ENCODE results near the gene SMU1.

The SMU1 gene

DNA sequence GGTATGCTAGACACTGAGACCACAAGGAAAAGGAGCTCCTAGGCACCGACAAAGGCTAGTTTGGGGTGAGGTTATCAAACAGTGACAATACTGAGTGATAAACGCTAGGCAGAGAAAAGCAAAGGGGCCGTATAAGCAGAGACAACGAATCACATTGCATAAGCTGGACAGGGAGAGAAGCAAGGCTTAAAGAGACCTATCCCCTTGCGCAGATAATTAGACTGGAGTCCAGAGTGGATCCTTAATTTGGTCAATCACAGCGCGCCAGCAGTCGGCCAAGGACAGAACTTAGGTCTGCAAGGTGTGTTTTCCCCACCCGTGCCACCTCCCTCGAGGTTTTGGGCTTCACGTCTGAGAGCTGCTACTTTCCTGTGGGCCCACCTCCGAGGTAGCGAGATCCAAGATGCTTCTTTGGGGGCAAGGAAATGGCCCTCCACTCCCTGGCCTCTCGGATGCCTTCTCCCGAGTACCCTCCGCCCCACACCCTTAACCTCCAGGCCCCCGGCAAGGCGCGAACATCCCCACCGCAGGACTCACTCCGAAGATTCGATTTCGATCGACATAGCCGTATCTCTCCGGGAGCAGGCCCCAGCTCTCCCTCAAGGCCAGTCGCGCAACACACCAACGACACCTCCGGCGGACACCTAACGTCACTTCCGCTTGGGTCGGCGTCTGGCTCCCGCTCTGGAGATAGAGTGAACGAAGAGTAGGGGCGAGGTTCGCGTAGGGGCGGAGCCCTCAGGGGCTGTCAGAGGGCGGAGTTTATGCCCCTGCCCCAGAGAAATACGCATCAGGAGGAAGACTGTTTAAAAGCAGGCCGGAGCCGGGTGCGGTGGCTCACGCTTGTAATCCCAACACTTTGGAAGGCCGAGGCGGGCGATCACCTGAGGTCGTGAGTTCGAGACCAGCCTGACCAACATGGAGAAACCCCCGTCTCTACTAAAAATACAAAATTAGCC is at the start of gene SMU1:
Gene SMU1, minus strand, starts transcription at position 629 of the 959 bp plus-strand sequence. Its CDS starts 66 bp downstream, at position 563.
- DNase-seq: peak; percentile 87 to 96

GRCh38 chr9:33125461-33125860 is 49.0 kb upstream of the SMU1 start:
- DNase-seq: no peak

DNA sequence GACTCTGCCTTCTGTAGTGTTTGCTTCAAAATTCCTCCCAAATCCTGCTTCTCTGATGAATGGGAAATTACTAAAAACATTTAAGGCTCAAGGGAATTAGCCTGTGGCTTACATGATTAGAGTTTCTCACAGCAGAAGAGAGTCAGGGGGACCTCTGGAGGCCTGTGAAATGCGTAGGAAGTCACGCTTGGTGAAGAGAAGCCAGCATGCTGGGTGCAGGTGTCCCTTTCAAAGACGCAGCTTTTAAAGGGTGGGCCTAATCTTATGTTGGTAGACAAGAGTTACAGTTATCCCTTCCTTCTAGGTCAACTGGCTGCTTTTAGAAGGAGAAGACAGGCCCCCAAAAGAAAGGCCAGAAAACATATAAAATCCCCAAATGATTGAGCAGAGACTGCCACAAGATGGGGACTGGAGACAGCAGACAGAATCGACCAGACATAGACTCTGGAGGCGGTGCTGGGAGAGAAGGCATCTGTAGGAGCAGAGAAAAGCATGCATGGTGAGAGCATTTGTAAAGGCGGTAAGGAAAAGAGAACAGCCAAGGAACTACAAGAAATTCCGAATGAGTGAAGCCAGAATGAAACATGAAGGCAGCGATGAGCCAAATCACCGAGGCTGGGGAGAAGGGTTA is 48.4 kb upstream of the SMU1 start:
- no peak for DNase-seq

DNA sequence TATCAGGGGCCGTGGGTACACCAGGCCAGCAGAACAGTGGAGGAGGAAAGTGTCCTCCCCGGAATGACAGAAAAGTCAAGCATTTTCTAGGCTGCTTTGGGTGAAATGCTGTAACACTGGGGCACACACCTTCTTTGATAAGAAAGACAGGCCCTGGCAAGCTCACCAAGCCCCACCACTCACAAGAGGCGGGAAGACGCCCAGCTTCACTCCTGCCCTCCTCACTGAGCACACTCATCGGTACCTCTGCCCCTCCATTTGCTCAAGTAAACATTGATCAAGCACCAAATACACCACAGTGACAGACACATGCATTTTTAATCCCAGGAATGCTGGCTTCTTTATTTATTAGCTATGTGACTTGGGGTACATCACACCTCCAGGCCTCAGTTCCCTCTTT is 47.6 kb upstream of the SMU1 start:
- DNase-seq: no peak

DNA sequence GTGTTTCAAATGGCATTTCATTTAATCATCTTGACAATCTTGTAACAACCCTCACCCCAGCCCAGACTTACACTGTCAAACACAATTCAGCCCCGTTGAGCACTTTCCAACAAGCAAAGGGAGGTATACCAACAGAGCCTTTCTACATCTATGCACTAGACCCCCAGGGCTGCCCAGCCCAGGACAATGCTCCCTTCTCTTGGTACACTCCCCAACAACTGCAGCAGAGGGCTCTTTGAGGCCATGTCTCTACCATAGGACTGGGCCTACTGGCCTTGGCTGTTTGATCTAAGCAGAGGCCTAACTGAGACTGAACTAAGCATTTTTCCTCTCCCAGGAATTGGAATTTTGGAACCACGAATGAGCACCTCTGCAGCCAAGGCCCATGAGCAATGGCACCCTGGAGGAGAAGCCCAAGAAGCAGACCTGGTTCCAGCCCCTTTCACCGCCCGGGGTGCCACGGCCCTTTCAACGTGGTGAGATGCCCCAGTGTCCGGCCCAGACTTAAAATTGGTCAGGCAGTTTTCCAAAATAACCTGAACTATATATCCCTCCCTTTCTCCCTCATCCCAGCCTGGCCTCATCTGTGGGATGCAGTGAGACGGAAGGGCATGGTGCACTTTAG is 47.0 kb upstream of the SMU1 start:
- DNase-seq: no peak

- no peak for DNase-seq
Measured at GRCh38 chr9:33120620-33121019, 44.1 kb upstream of the SMU1 start.

GRCh38 chr9:33117796-33118195 is 41.3 kb upstream of the SMU1 start:
- no peak for DNase-seq

GRCh38 chr9:33117306-33117705 is 40.8 kb upstream of the SMU1 start:
- DNase-seq: no peak

DNA sequence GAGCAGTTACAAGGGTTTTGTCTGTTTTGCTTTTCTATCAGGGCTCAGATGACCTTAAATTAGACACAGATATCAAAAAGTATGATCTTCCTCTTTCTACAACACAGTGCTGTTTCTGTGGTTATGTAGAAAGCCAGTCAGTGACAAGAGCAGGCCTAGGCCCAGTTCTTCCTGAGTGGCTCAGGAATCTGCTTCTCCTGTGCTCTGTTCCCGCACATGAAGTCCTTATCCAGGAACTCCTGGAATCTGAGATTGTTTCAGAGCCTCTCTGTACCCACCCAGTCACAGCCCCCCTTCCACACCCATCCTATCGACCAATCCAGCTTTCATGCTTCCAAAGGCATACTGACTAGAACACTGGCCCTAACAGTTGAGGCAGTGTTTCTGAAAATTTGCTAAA is 40.4 kb upstream of the SMU1 start:
- no peak for DNase-seq

GRCh38 chr9:33114746-33115145 is 38.3 kb upstream of the SMU1 start:
- DNase-seq: no peak

DNA sequence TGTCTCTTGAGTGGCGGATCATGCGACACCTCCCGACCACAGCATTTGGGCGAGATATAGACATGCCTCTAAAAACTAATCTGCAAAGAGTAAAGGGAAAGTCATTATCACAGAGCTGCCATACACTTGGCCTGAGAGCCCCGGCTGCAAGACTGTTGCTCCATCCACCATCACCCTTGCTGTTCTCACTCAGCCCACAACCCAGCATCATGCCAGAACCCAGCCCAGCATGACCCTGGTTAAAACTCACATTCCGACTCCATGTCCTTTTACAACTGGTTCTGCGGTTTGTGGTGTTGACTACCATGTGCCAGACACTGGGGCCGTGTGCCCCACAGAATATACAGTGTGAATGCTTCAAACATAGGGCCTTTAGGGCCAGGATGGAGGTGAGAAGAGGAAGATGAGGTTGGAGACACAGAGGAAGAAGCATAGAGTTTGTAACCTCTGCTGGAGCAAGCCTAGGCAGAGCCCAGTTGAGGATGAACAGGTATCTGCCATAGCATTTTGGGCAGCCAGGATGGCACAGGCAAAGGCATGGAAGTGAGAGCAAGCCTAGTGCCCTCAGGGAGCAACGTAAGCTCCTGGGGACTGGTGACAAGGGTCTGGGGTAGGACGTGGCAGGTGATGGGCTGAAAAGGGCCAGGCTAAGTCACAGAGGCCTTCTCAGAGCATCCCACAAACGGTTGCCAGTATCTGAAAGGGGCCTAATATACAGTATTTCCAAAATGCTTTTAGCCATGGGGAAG is 37.5 kb upstream of the SMU1 start:
- DNase-seq: no peak

- DNase-seq: no peak
Measured at GRCh38 chr9:33112094-33112493, 35.6 kb upstream of the SMU1 start.

- no peak for DNase-seq
Measured at GRCh38 chr9:33111631-33112030, 35.2 kb upstream of the SMU1 start.

DNA sequence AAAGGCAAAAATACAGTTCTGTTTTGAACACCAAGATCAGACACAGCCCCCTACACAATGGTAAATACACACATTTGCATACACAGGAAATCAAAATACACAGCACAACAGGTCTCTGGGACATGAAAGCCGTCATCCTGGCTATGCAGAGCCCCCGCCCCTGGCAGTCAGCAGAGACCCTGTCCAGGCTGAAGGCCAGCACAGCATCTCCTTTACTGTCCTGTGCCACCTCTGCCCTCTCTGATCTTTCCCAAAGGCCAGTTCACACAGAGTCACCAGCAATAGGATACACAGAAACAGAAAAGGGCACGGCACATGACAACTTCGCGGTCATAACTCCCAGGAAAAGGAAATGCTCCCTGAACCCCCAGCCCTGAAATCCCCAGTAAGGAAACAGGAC is 34.2 kb upstream of the SMU1 start:
- no peak for DNase-seq

DNA sequence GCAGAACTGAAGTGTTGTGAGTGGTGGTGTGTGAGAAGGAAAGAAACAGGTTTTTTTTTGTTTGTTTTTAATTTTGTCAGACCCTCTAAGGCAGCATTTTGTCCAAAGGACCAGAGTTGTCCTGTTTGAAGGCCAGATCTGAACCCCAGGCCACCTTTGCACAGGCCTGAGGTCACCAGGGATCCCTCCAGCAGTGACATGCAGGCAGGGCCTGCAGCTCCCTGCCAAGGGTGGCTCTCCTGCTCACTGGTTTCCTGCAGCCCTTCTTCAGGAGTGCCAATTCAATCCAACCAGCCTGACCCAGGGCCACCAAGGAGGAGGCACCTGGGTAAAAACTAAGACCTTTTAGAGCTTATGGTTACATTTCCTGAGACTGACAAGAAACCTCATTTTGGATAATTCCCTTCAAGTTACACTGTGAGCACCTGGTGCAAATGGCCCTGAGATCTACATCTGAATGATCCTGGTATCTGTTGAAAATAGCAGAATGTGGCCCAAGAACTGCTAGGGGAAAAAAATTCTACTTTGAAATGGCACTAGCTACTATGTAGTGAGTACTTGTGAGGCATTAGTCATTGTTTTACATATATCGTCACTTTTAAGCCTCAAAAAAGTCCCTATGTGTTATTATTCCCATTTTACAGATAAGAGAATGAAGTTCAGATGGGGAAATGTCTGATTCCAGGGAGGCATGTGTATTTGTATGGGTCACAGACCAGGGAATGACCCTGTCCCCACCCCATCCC is 33.5 kb upstream of the SMU1 start:
- no peak for DNase-seq

- DNase-seq: no peak
Measured at GRCh38 chr9:33109097-33109496, 32.6 kb upstream of the SMU1 start.

- no peak for DNase-seq
Measured at GRCh38 chr9:33108472-33108871, 32.0 kb upstream of the SMU1 start.

DNA sequence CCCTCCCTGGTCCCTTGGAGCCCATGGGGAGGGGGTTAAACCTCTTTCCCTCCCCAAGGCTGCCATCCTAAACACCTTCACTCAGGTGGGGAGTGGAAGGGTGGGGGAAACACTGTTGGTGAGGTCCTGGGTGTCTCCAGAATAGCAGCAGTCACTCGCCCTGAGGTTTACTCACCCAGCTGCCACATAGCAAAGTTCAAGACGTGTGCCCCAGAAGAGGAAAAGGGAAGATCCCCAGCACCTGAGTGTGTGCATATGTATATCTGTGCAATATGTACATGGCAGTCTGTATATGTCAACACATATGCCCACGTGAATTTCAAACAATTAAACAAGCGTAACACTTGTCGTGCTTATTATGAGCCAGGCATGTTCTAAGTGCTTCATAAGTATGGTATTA is 31.3 kb upstream of the SMU1 start:
- no peak for DNase-seq

GRCh38 chr9:33106827-33107621 is 30.6 kb upstream of the SMU1 start:
- no peak for DNase-seq

DNA sequence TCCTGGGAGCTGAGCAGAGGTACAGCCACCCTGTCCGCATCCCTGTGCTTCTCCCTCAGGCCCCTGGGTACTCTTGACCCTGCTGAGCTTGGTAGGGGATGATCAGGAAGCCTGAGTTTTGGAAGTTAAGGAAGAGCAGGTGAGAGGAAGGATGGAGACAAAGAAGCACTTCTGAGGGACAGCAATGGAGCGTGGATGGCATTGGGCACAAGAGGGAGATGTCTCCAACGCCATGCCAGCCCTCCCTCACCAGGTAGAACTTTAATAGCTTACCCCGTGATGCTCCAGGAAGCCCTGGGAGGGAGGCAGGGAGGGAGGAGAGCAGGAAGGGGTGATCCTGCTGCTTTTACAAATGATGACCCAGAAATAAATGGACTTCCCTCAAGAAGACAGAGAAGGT is 29.9 kb upstream of the SMU1 start:
- no peak for DNase-seq

GRCh38 chr9:33105959-33106358 is 29.5 kb upstream of the SMU1 start:
- no peak for DNase-seq

- no peak for DNase-seq
Measured at GRCh38 chr9:33105504-33105903, 29.0 kb upstream of the SMU1 start.
